H1 (cell line): ENCODE data around the gene GRIPAP1. TPM values are rescaled to one million over a fixed set of nuclear protein-coding genes. Genes with fewer than 3 reads are reported as not detected.

Source experiments
- CTCF ChIA-PET: fragments of 300-600 bp; sonication (Branson Sonifier 250); formaldehyde crosslinking; loops from one replicate; lab custom pipeline; 2021; ENCODE audit not compliant: partially characterized antibody; lab: Charles Lee
- POLR2A ChIA-PET: fragments of 300-600 bp; sonication (Branson Sonifier 250); formaldehyde crosslinking; loops from one replicate; lab custom pipeline; 2021; ENCODE audit warnings: inconsistent platforms; ENCODE audit not compliant: partially characterized antibody; lab: Charles Lee
- DNase-seq, 2 experiments: peaks; one replicate each; pipeline versions ENCODE4 v3.0.0 to v3.0.0-alpha.2; 2010 to 2022; ENCODE audit warnings: low spot score in 2 of 2, low read depth in 1 of 2, mixed read lengths in 1 of 2
- FAIRE-seq: peaks from 2 replicates; lab custom pipeline; 2011; peaks lifted over from hg19 to GRCh38; lab: Jason Lieb, UNC
- H2AFZ ChIP-seq: 2 replicates; pipeline ENCODE4 v1.8.1; 2012; ENCODE audit warnings: low read length, inconsistent platforms
- H2AK5ac ChIP-seq: 2 replicates; pipeline ENCODE4 v1.6.1; 2013; ENCODE audit warnings: low read depth, low read length
- H2BK120ac ChIP-seq: replicated peaks from 2 replicates; pipeline ENCODE3; 2013; ENCODE audit warnings: low read depth, low read length, inconsistent platforms
- H2BK12ac ChIP-seq: 2 replicates; pipeline ENCODE4 v1.6.1; 2013; ENCODE audit warnings: low read depth, low read length
- H2BK15ac ChIP-seq: 2 replicates; pipeline ENCODE4 v1.6.1; 2013; ENCODE audit warnings: low read length
- H2BK20ac ChIP-seq: 2 replicates; pipeline ENCODE4 v1.6.1; 2013; ENCODE audit warnings: low read length
- H2BK5ac ChIP-seq: 2 replicates; pipeline ENCODE4 v1.6.1; 2013; ENCODE audit warnings: low read depth, low read length
- H3K14ac ChIP-seq: 2 replicates; pipeline ENCODE4 v1.6.1; 2013; ENCODE audit warnings: inconsistent platforms; ENCODE audit not compliant: insufficient read length
- H3K18ac ChIP-seq: 2 replicates; pipeline ENCODE4 v1.6.1; 2013; ENCODE audit warnings: low read length; ENCODE audit errors: extremely low read depth
- H3K23ac ChIP-seq: 2 replicates; pipeline ENCODE4 v1.6.1; 2013; ENCODE audit warnings: inconsistent platforms; ENCODE audit not compliant: insufficient read length
- H3K23me2 ChIP-seq: 2 replicates; pipeline ENCODE4 v1.6.1; 2013; ENCODE audit warnings: low read depth, low read length
- H3K27ac ChIP-seq: 2 replicates; pipeline ENCODE4 v1.6.1; 2011; ENCODE audit warnings: low read depth, low read length, inconsistent platforms
- H3K27me3 ChIP-seq, 4 experiments: replicated peaks in 1 of 4; 1 replicate in 1 of 4; 2 replicates in 3 of 4; pipeline versions ENCODE4 v1.6.1 to v1.8.1; 2011 to 2013; ENCODE audit warnings: low read length in 3 of 4, mild to moderate bottlenecking in 3 of 4, inconsistent platforms in 2 of 4, mixed read lengths in 2 of 4, moderate library complexity in 1 of 4; ENCODE audit not compliant: control insufficient read depth in 3 of 4, insufficient read depth in 3 of 4; ENCODE audit errors: extremely low read depth in 1 of 4
- H3K36me3 ChIP-seq, 4 experiments: 2 replicates each; pipeline versions ENCODE4 v1.6.1 to v1.8.1; 2011 to 2013; ENCODE audit warnings: mild to moderate bottlenecking in 4 of 4, low read length in 3 of 4, moderate library complexity in 2 of 4, control low read depth in 1 of 4, inconsistent platforms in 1 of 4; ENCODE audit not compliant: insufficient read depth in 4 of 4, control insufficient read depth in 2 of 4
- H3K4ac ChIP-seq: replicated peaks from 2 replicates; pipeline ENCODE3; 2013; ENCODE audit warnings: low read length, low read depth, mixed read lengths, inconsistent platforms; ENCODE audit not compliant: insufficient read length
- H3K4me1 ChIP-seq, 4 experiments: replicated peaks in 1 of 4; 1 replicate in 1 of 4; 2 replicates in 3 of 4; pipeline versions ENCODE4 v1.6.1 to v1.8.1; 2011 to 2013; ENCODE audit warnings: low read length in 3 of 4, inconsistent platforms in 2 of 4, mixed read lengths in 1 of 4; ENCODE audit not compliant: insufficient read depth in 4 of 4, control insufficient read depth in 3 of 4
- H3K4me2 ChIP-seq, 2 experiments: 2 replicates each; pipeline versions ENCODE4 v1.6.1 to v1.8.1; 2011 to 2013; ENCODE audit warnings: low read depth in 2 of 2, low read length in 2 of 2, control low read depth in 1 of 2, inconsistent platforms in 1 of 2, mild to moderate bottlenecking in 1 of 2; ENCODE audit not compliant: insufficient read depth in 1 of 2
- H3K4me3 ChIP-seq, 4 experiments: fragments of 200-600, 300-600 bp in 1 of 4; sonication (generic), shearing (Covaris generic), sonication (Bioruptor Twin) in 1 of 4; 2 replicates each; pipeline versions ENCODE4 v1.5.1 to v1.8.1; 2011 to 2016; ENCODE audit warnings: low read length in 4 of 4, low read depth in 3 of 4, control low read depth in 2 of 4, inconsistent platforms in 2 of 4, mild to moderate bottlenecking in 2 of 4, mixed read lengths in 1 of 4, moderate library complexity in 1 of 4; ENCODE audit not compliant: insufficient read depth in 2 of 4; ENCODE audit errors: extremely low read depth in 1 of 4
- H3K56ac ChIP-seq: replicated peaks from 2 replicates; pipeline ENCODE3; 2013; ENCODE audit warnings: low read depth, mild to moderate bottlenecking, mixed read lengths, low read length, inconsistent platforms; ENCODE audit not compliant: insufficient read length
- H3K79me1 ChIP-seq: 2 replicates; pipeline ENCODE4 v1.6.1; 2013; ENCODE audit warnings: low read depth, low read length, control low read depth
- H3K79me2 ChIP-seq, 2 experiments: 2 replicates each; pipeline versions ENCODE4 v1.6.1 to v1.8.1; 2012 to 2013; ENCODE audit warnings: low read length in 2 of 2, mild to moderate bottlenecking in 2 of 2, inconsistent platforms in 1 of 2; ENCODE audit not compliant: insufficient read depth in 2 of 2, control insufficient read depth in 1 of 2
- H3K9ac ChIP-seq, 4 experiments: replicated peaks in 1 of 4; 1 replicate in 1 of 4; 2 replicates in 3 of 4; pipeline versions ENCODE4 v1.6.1 to v1.8.1; 2011 to 2013; ENCODE audit warnings: low read depth in 3 of 4, low read length in 3 of 4, control low read depth in 2 of 4, mild to moderate bottlenecking in 2 of 4, moderate library complexity in 2 of 4, inconsistent platforms in 1 of 4; ENCODE audit errors: extremely low read depth in 1 of 4
- H3K9me3 ChIP-seq, 2 experiments: 2 replicates each; pipeline versions ENCODE4 v1.6.1 to v1.8.1; 2012 to 2013; ENCODE audit warnings: mild to moderate bottlenecking in 2 of 2, moderate library complexity in 2 of 2, control low read depth in 1 of 2, inconsistent platforms in 1 of 2, low read depth in 1 of 2, low read length in 1 of 2, mixed read lengths in 1 of 2; ENCODE audit not compliant: insufficient read depth in 2 of 2
- H4K20me1 ChIP-seq, 2 experiments: replicated peaks in 1 of 2; 2 replicates each; pipeline versions ENCODE3 to v1.8.1; 2011 to 2013; ENCODE audit warnings: inconsistent platforms in 2 of 2, low read length in 2 of 2, mild to moderate bottlenecking in 1 of 2; ENCODE audit not compliant: insufficient read depth in 2 of 2, control insufficient read depth in 1 of 2
- H4K5ac ChIP-seq: 2 replicates; pipeline ENCODE4 v1.6.1; 2013; ENCODE audit warnings: low read length, low read depth, mixed read lengths, inconsistent platforms; ENCODE audit not compliant: insufficient read length
- H4K8ac ChIP-seq: 2 replicates; pipeline ENCODE4 v1.8.0; 2013; ENCODE audit warnings: mild to moderate bottlenecking, moderate library complexity, low read length, inconsistent platforms; ENCODE audit not compliant: insufficient read depth; ENCODE audit errors: extremely low read depth
- H4K91ac ChIP-seq: replicated peaks from 2 replicates; pipeline ENCODE3; 2013; ENCODE audit warnings: low read length, mixed read lengths, inconsistent platforms; ENCODE audit not compliant: insufficient read length
- ASH2L ChIP-seq: fragments of 200-600, 300-600 bp; sonication (generic); IDR thresholded peaks from one replicate; pipeline ENCODE4 v1.7.1; 2017; ENCODE audit warnings: low read length
- CHD1 ChIP-seq: IDR thresholded peaks from 2 replicates; pipeline ENCODE4 v1.6.1; 2012; ENCODE audit warnings: low read depth, low read length, improper control_type of control experiment
- EZH2 ChIP-seq: fragments of 200-600 bp; sonication (generic); IDR thresholded peaks from 2 replicates; pipeline ENCODE4 v1.7.1; 2012; ENCODE audit warnings: low read depth, mild to moderate bottlenecking, moderate library complexity, low read length, inconsistent platforms; ENCODE audit not compliant: severe bottlenecking
- HDAC2 ChIP-seq, 2 experiments: fragments of 300-600 bp in 1 of 2; sonication (generic) in 1 of 2; IDR thresholded peaks; 2 replicates each; pipeline ENCODE4 v1.6.1; 2011 to 2012; ENCODE audit warnings: low read depth in 2 of 2, low read length in 2 of 2, mild to moderate bottlenecking in 2 of 2, moderate library complexity in 2 of 2, borderline replicate concordance in 1 of 2, inconsistent platforms in 1 of 2
- MAFK ChIP-seq: IDR thresholded peaks from 2 replicates; pipeline ENCODE4 v1.6.1; 2012; ENCODE audit warnings: low read depth, mild to moderate bottlenecking, improper control_type of control experiment, low read length
- NANOG ChIP-seq: IDR thresholded peaks from 2 replicates; pipeline ENCODE4 v1.6.1; 2011; ENCODE audit warnings: low read length, low read depth, mild to moderate bottlenecking, inconsistent platforms; ENCODE audit not compliant: insufficient read depth, poor library complexity, severe bottlenecking
- SIRT6 ChIP-seq: IDR thresholded peaks from one replicate; pipeline ENCODE4 v1.7.1; 2012; ENCODE audit warnings: low read length, inconsistent platforms
- SP4 ChIP-seq: IDR thresholded peaks from 2 replicates; pipeline ENCODE4 v1.6.1; 2012; ENCODE audit warnings: low read length, inconsistent platforms
- WGBS, 2 experiments: shearing (Covaris generic) in 1 of 2; methylation state at CpG; one replicate each; pipeline versions ENCODE4 v1.1.6 to v1.1.7; 2013 to 2015; ENCODE audit warnings: low lambda C conversion rate in 2 of 2, mixed read lengths in 2 of 2, inconsistent platforms in 1 of 2, low coverage in 1 of 2, missing lambda C conversion rate in 1 of 2; ENCODE audit not compliant: insufficient replicate concordance in 2 of 2, insufficient coverage in 1 of 2, insufficient read length in 1 of 2; ENCODE audit errors: extremely low coverage in 1 of 2, missing lambda C conversion rate in 1 of 2; 5-methylcytosine and 5-hydroxymethylcytosine counted together
- polyA plus RNA-seq, 7 experiments: library from polyadenylated mRNA; depleted of rRNA in 3 of 7; stranded (reverse) in 5 of 7; unstranded in 2 of 7; fragments of >200 nt in 5 of 7; fragments of 200-250 nt in 2 of 7; gene quantifications; 1 replicate in 5 of 7; 2 replicates in 1 of 7; 4 replicates in 1 of 7; pipeline versions ENCODE4 v1.2.1 to v1.2.3, GENCODE V29; 2011 to 2013; ENCODE audit warnings: missing spikeins in 2 of 7, mixed read lengths in 2 of 7
- total RNA-seq: library from RNA; stranded (reverse); fragmentation: NEBNext Ultra II Directional; extraction: Animal tissue kit (Norgen Biotek cat#: 25700); gene quantifications from 2 replicates; pipeline ENCODE4 v1.2.1, GENCODE V29; 2021
- TF ChIP-seq, protein P1 (sequence below): IDR thresholded peaks from 2 replicates; pipeline ENCODE4 v1.6.1; 2012; ENCODE audit warnings: inconsistent platforms

GRIPAP1 gene
- total and polyA plus RNA-seq, 2 of the 8 experiments (the other 6 are each of a cell fraction or from before 2014, with no cell fraction given) = 21.6 to 55.9 TPM

DNA sequence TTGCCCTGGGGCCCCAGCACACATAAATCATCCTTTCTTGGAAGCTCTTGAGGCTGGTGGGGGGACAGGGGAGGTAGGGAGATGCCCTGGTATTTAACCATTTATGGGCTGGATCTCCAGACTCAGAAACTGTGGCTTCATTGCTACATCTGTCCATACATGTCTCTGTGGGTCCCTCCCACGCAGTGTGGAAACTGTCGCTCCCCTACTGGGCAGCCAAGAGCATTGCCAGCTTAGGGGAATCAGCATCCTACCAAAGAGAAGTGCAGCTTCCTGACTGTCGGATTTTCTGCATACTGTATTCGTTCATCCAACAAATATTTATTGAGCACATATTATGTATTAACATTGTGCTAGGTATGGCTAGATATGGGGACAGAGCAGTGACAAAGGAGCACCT, 3.7 kb downstream of the GRIPAP1 start:
- no peak overlapping the region for H4K8ac ChIP-seq
- no peaks in the 10 kb centered on the region for H3K9me3 ChIP-seq
- no peak overlapping the region for H3K4ac ChIP-seq
- no peaks in the 10 kb centered on the region for H3K27me3 ChIP-seq
- H3K4me3 ChIP-seq = no peak overlapping the region
- FAIRE-seq (no peak), DNase-seq (no peak)
- no peak overlapping the region for H3K18ac ChIP-seq
- no peaks in the 10 kb centered on the region for H3K79me1 ChIP-seq
- H3K56ac ChIP-seq = no peak overlapping the region
- H2AK5ac ChIP-seq = no peak overlapping the region
- no peak overlapping the region for H3K23ac ChIP-seq
- H2BK15ac ChIP-seq = no peak overlapping the region
- ChIA-PET CTCF (interaction anchor here (1.1 to 1.2 kb wide), 2 partner anchors 23 to 24 kb away, joined by 3 to 4 read pairs; no protein-coding TSS in a partner anchor), POLR2A (interaction anchor here (1.1 kb wide), 1 partner anchor 20 kb away, joined by 3 read pairs; no protein-coding TSS in a partner anchor)
- H3K14ac ChIP-seq = no peak overlapping the region
- no peak for TF ChIP-seq CHD1
- no peak for TF ChIP-seq EZH2
- TF ChIP-seq, protein P1, sequence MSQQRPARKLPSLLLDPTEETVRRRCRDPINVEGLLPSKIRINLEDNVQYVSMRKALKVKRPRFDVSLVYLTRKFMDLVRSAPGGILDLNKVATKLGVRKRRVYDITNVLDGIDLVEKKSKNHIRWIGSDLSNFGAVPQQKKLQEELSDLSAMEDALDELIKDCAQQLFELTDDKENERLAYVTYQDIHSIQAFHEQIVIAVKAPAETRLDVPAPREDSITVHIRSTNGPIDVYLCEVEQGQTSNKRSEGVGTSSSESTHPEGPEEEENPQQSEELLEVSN = no peak
- TF ChIP-seq SP4 = no peak
- no peak for TF ChIP-seq MAFK
- no peak for TF ChIP-seq ASH2L
- TF ChIP-seq HDAC2 (IDR thresholded peaks at IDR 0.05; ENCODE audit: borderline replicate concordance in 1 of 2, low read depth in 2 of 2, low read length in 2 of 2) = no peak
- TF ChIP-seq NANOG = no peak
- no peak for TF ChIP-seq SIRT6
- no peak overlapping the region for H2BK20ac ChIP-seq
- H4K20me1 ChIP-seq = peaks cover 0 to 5% of the 10 kb centered on the region in 2 experiments
- H2BK120ac ChIP-seq = no peak overlapping the region
- H2AFZ ChIP-seq = no peak overlapping the region
- no peak overlapping the region for H3K27ac ChIP-seq
- H4K91ac ChIP-seq = no peak overlapping the region
- H3K36me3 ChIP-seq = peaks cover 2 to 40% (median 19%) of the 10 kb centered on the region in 4 experiments; a peak in 7 of 8 replicates
- H3K9ac ChIP-seq = no peak overlapping the region
- no peak overlapping the region for H2BK5ac ChIP-seq
- peaks cover 0 to 3% (median 0%) of the 10 kb centered on the region in 4 experiments; a peak in 1 of 7 replicates for H3K4me1 ChIP-seq
- WGBS, 2 experiments = 90% methylated on average over 2 of the region's 4 CpGs; no CpG with 5 or more reads in 1 of the 2 experiments
- no peaks in the 10 kb centered on the region for H3K23me2 ChIP-seq
- H3K79me2 ChIP-seq = peaks cover 3 to 15% of the 10 kb centered on the region in 2 experiments; a peak in 3 of 4 replicates
- H3K4me2 ChIP-seq = no peak overlapping the region
- no peak overlapping the region for H4K5ac ChIP-seq
- no peak overlapping the region for H2BK12ac ChIP-seq
